ENCODE measurements around the gene SLC3A2.
"Not testable (repeated sequence)": the region's sequence is repeated elsewhere in the genome, so short reads cannot be mapped to it uniquely, and the experiment has no call there.

The SLC3A2 gene

DNA sequence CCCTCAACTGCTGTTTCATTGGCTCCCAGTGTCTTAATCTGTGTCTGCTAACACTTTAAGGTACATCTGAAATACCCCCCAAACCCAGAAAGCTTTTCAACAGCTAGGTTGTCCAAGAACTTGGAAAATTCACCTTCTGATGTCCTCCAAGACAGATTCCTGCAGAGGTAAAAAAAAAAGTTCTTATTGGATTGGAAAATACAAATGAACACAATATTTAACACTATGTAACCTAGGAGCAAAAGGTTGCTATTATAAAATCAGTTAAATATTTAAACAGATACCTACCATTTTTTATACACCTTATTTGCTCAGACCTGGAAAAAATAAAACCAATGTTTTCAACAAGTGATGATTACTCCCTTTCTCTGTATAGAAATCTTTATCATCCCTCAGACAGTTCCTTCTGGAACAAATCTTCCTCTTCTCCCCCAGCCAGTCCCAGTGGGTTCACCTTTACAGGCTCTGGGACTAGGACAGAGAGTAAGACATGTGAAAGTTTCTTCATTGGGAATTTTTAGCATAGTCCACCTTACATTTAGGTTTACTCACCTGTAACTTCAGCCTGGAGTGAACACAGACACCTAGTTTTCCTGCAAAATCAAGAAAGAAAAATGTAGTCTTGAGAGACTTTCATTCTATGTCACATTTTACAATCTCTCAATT is 28.0 kb upstream of the SLC3A2 start:
- peak; percentile 6 for DNase-seq (ENCODE audit: low read depth, low spot score)

DNA sequence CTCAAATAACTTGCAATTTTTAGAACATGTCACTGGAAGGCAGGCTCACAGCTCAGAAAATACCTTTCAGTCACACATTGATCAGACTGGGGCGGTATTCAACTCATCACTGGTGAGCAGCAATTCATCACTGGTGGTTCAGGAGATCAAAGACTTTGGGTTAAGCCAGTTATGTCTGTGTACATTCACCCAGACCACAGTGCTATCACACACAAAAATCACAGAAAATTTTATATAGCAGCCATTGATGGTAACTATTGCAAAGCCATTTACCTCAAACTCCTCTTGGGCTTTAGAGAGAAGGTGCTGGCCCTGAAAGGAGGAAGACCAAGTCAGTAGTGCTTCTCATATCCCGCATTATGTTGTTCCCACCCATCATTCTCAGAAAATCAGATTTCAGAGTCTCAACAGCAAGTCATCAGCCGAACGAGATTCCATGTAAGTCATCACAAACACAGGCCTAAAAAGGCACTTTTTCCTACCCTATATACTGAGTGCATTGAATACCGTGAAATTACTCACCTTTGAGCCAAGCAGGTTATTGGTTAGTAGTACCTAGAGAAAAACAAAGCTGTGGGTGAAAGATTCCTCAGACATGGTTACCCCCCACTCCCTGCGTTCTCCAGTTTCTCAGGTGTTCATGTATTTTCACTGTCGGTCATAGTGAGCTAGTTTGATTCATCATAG is 27.3 kb upstream of the SLC3A2 start:
- DNase-seq (ENCODE audit: low read depth, low spot score) = peak; percentile 14

DNA sequence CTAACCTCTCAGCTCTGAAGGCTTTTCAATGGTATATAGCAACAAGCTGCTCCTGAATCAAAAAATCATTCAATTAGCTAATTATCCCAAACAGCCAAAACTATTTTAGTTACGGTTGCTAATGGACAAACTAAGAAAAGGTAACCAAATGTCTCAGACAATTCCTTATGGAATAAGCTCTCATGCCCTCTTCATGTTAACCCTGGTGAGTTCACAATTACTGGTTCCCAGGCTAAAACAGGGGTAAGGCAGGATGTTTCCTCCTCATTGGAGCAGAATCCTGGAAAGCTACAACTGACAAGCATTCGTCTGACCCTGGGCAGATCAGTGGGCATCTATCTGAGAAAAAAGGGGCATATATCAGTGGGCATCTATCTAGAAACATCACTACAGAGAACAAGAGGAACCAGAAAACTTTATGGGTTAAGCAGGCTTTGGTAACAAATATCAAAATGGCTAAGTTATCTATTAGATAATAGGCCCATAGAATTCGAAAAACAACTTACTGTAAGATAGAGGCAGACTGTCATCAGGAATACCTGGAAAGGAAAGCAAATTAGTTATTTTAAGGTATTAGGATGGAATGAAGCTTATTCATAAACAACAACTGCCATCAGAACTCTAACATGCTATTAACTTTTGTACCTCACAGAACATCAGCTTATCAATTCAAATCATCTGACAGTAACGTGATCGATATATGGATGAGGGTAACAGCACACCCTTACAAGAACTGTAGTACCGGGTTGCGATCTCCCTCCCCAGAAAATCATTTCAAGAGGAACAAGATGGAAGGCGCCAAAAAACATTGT is 26.5 kb upstream of the SLC3A2 start:
- no peak for DNase-seq (ENCODE audit: low read depth, low spot score)

- no peak for DNase-seq (ENCODE audit: low read depth, low spot score)
Measured at GRCh38 chr11:62854825-62855570, 25.7 kb upstream of the SLC3A2 start.

DNA sequence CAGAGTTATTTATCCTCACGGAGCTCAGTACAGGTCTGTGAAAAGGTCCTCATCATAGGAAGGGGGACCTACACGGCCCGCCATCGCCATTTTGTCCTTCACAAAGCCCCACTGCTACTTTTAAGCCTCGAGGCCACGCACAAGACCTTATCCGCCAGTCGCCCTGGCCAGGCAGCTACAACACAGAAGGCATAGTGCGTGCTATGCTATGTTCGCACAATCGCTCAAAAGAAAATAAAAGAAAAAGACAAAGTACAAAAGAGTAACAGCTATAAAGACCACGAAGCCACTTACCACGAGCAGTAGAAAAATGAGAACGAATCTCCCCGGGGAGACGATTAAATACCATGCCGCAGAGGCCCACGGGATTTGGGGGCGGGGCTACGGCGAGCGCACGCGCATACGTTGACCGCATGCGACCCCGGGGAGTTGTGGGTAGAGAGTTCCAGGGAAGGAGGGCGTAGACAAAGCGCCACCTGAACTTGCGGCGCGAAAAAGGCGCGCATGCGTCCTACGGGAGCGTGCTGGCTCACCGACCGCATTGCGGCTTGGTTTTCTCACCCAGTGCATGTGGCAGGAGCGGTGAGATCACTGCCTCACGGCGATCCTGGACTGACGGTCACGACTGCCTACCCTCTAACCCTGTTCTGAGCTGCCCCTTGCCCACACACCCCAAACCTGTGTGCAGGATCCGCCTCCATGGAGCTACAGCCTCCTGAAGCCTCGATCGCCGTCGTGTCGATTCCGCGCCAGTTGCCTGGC is 24.9 kb upstream of the SLC3A2 start:
- peak; percentile 100 for DNase-seq (ENCODE audit: low read depth, low spot score)

DNA sequence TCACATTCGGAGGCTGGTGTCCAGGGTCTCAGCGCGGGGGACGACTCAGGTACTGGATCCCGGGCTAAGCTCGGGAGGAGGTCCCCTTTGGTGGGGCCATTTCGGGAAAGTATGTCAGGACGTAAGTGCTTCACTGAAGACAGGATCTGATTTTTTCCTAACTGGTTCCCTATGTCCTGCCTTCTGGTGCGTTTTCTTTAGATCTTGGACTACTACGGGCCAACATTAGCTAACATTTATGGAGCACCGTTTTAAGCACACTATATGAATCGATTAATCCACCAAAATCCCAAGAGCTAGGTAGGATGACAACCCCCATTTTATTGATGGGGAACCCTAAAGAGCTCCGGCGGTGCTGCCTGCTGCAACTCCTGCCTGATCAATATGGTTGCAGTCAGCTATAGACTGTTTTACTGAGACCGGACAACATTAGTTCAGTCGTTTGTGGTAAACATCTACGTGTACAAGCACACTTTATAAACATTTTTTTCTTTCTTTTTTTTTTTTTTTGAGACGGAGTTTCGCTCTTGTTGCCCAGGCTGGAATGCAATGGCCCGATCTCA is 24.3 kb upstream of the SLC3A2 start:
- DNase-seq (ENCODE audit: low read depth, low spot score) = no peak

- DNase-seq (ENCODE audit: low read depth, low spot score) = peak; percentile 73
Measured at GRCh38 chr11:62857541-62857982, 23.1 kb upstream of the SLC3A2 start.

GRCh38 chr11:62858201-62858600 is 22.5 kb upstream of the SLC3A2 start:
- peak; percentile 52 for DNase-seq (ENCODE audit: low read depth, low spot score)

DNA sequence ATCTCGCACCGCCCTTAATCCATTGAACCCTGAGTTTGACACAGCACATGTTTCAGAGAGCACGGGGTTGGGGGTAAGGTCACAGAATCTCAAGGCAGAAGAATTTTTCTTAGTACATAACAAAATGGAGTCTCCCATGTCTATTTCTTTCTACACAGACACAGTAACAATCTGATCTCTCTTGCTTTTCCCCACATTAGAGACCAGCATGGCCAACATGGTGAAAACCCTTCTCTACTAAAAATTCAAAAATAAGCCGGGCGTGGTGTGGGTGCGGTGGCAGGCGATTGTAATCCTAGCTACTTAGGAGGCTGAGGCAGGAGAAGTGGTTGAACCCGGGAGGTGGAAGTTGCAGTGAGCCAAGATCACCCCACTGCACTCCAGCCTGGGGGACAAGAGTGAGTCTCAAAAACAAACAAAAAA is 21.4 kb upstream of the SLC3A2 start:
- DNase-seq (ENCODE audit: low read depth, low spot score) = not testable (repeated sequence)

GRCh38 chr11:62860835-62861563 is 19.7 kb upstream of the SLC3A2 start:
- no peak for DNase-seq (ENCODE audit: low read depth, low spot score)

DNA sequence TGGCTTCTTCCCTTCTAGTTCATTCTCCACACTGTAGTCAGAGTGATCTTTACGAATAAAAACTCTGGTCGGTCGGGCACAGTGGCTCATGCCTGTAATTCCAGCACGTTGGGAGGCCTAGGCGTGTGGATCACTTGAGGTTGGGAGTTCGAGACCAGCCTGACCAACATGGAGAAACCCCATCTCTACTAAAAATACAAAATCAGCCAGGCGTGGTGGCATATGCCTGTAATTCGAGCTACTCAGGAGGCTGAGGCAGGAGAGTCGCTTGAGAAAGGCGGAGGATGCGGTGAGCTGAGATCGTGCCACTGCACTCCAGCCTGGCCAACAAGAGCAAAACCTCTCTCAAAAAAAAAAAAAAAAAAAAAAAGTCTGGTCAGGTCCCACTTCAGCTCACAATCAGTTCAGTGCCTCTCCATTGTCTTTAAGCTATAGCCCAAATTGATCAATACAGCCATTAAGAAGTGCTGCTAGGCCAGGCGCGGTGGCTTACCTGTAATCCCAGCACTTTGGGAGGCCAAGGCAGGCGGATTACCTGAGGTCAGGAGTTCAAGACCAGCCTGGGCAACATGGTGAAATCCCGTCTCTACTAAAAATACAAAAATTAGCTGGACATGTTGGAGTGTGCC is 19.0 kb upstream of the SLC3A2 start:
- not testable (repeated sequence) for DNase-seq (ENCODE audit: low read depth, low spot score)

DNA sequence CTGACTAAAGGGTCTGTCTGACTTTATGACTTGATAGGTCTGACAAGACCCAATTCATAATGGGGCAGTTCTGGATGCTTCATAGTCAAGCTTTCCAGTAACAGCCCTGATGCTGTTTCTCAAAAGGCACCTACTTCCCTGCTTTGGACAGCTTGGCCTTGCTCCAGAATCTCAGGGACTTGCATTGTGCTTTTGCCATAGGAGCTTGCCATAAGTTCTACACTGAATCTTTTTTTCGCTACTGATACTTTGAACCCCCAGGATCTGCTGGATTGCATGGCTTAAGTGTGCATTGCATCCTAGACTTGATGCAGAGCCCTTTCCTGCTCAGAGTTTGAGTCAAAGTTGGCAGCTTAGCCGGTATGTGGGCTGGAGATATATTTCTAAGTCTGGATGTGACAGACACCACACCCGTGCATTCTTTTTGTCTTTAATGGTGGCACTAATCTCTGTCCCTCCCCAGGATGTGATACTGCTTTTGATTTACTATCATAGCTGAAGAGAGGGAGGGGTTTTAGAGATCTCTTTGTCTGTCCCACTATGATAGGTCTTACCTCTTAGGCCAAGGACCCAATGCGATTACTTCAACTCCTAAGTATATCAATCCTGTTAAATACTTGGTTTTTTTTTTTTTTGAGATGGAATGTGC is 16.9 kb upstream of the SLC3A2 start:
- no peak for DNase-seq (ENCODE audit: low read depth, low spot score)

- DNase-seq (ENCODE audit: low read depth, low spot score) = no peak
Measured at GRCh38 chr11:62865635-62866034, 15.1 kb upstream of the SLC3A2 start.

DNA sequence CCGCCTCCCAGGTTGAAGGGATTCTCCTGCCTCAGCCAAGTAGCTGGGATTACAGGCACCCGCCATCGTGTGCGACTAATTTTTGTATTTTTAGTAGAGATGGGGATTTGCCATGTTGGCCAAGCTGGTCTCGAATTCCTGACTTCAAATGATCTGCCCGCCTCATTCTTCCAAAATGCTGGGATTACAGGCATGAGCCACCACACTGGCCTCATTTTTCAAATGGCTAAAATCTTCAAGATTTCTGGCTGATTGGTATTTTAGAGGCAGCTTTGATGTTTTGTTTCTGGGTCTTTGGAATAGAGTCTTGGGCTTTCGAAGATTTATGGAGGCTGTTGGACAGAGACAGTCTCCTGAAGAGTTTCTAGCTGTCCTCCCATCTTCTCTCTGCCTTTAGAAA is 5.8 kb upstream of the SLC3A2 start:
- DNase-seq (ENCODE audit: low read depth, low spot score) = no peak

DNA sequence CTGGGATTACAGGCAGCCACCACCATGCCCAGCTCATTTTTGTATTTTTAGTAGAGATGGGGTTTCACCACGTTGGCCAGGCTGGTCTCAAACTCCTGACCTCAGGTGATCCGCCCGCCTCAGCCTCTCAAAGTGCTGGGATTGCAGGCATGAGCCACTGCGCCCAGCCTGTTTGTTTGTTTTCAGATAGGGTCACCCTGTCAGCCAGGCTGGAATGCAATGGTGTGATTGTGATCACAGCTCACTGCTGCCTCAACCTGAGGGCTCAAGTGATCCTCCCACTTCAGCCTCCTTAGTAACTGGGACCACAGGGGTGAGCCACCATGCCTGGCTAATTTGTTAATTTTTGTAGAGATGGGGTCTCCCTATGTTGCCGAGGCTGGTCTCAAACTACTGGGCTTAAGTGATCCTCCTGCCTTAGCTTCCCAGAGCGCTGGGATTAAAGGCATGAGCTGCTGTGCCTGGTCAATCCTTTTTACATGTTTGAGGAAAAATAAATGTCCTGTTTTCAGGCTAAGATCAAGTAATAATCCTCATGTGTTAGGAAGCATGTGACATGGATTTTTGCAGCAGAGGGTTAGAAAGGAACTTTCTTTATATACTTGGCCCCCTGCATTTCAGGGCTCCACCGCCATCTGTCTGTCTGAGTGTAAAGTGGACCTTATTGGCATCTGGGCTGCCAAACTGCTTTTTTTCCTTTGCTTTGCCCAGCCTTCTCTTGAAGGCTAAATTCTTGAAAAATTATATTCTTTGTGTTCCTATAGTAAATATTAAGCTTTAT is 4.8 kb upstream of the SLC3A2 start:
- DNase-seq (ENCODE audit: low read depth, low spot score) = peak; percentile 63

DNA sequence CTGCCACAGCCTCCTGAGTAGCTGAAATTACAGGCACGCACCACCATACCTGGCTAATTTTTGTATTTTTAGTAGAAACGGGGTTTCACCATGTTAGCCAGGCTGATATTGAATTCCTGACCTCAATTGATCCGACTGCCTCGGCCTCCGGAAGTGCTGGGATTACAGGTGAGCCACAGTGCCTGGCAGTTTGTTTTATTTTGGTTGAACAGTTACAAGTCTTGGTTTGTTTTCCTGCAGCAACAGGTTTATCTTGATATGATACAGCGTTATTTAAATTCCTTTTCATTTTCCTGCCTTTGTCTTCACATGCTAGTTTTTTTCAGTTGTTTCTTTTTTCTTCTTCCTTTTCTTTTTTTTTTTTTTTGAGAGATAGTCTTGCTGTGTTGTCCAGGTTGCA is 4.0 kb upstream of the SLC3A2 start:
- DNase-seq (ENCODE audit: low read depth, low spot score) = no peak

GRCh38 chr11:62879235-62879978 is 1.3 kb upstream of the SLC3A2 start:
- DNase-seq (ENCODE audit: low read depth, low spot score) = no peak

Data from ELF-1 (cell line).